ENCODE results near the gene MDN1. TPM values are rescaled to one million over a fixed set of nuclear protein-coding genes. Genes with fewer than 3 reads are reported as not detected.
"Not testable (repeated sequence)": the region's sequence is repeated elsewhere in the genome, so short reads cannot be mapped to it uniquely, and the experiment has no call there.

MDN1 gene
- polyA plus RNA-seq, 1 of the 3 experiments (the other 2 are of a cell fraction) = 8.5 TPM

GRCh38 chr6:89731924-89732567, 87.5 kb downstream of the MDN1 start:
- CTCF ChIA-PET = no interaction called here

DNA sequence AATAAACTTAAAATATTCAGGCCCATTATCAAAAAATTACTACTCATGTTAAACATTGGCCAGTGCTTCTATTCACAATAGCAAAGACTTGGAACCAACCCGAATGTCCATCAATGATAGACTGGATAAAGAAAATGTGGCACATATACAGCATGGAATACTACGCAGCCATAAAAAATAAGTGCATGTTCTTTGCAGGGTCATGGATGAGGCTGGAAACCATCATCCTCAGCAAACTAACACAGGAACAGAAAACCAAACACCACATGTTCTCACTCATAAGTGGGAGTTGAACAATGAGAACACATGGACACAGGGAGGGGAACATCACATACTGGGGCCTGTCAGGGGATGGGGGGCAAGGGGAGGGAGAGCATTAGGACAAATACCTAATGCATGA, 88.3 kb downstream of the MDN1 start:
- POLR2A ChIA-PET; H3K27ac ChIP-seq (ENCODE audit: low read depth in 2 of 2, low read length in 1 of 2): not testable (repeated sequence)

More at GRCh38 chr6:89731924-89732567, 87.5 kb downstream of the MDN1 start:
- no peaks in the 10 kb centered on the region for H3K9me3 ChIP-seq
- no peaks in the 10 kb centered on the region for H4K20me1 ChIP-seq (ENCODE audit: insufficient read depth)
- DNase-seq = no peak
- no peaks in the 10 kb centered on the region; the same call in 1 of the 2 replicates for H3K9me2 ChIP-seq
- H3K4me1 ChIP-seq (ENCODE audit: control insufficient read depth in 1 of 2, insufficient read depth in 2 of 2, low read depth in 1 of 2, low read length in 1 of 2) = no peaks in the 10 kb centered on the region
- H3K9ac ChIP-seq = no peak overlapping the region
- H3K4me3 ChIP-seq (ENCODE audit: low read depth in 2 of 2, low read length in 1 of 2) = no peak overlapping the region
- H3K4me2 ChIP-seq = no peak overlapping the region
- H3K27me3 ChIP-seq (ENCODE audit: insufficient read depth) = no peaks in the 10 kb centered on the region
- no peaks in the 10 kb centered on the region for H3K79me2 ChIP-seq (ENCODE audit: insufficient read depth)
- peaks cover 52% of the 10 kb centered on the region in 2 experiments for H3K36me3 ChIP-seq (replicated peaks in 1 of 2; ENCODE audit: control insufficient read depth in 1 of 2, insufficient read depth in 2 of 2, low read length in 1 of 2)
- no peaks in the 10 kb centered on the region for H3F3A ChIP-seq (replicated peaks; ENCODE audit: insufficient read depth)
- H2AFZ ChIP-seq (ENCODE audit: low read depth) = no peak overlapping the region
- H3K27ac ChIP-seq (ENCODE audit: low read depth in 2 of 2, low read length in 1 of 2) = no peak overlapping the region
- POLR2A ChIA-PET = no interaction called here
- TF ChIP-seq TAF1 (IDR thresholded peaks at IDR 0.05; ENCODE audit: borderline replicate concordance, low read depth, low read length) (no peak), EP300 (IDR thresholded peaks at IDR 0.05; ENCODE audit: borderline replicate concordance in 1 of 2, low read depth in 1 of 2, low read length in 1 of 2) (no peak), FOSL2 (IDR thresholded peaks at IDR 0.05; ENCODE audit: borderline replicate concordance, low read depth) (no peak), GABPA (IDR thresholded peaks at IDR 0.05; ENCODE audit: low read depth) (no peak)
- TF ChIP-seq, protein P1, sequence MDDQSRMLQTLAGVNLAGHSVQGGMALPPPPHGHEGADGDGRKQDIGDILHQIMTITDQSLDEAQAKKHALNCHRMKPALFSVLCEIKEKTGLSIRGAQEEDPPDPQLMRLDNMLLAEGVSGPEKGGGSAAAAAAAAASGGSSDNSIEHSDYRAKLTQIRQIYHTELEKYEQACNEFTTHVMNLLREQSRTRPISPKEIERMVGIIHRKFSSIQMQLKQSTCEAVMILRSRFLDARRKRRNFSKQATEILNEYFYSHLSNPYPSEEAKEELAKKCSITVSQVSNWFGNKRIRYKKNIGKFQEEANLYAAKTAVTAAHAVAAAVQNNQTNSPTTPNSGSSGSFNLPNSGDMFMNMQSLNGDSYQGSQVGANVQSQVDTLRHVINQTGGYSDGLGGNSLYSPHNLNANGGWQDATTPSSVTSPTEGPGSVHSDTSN (IDR thresholded peaks at IDR 0.05) = no peak
- WGBS (ENCODE audit: low lambda C conversion rate) = 95% methylated on average over 3 of the region's 3 CpGs

DNA sequence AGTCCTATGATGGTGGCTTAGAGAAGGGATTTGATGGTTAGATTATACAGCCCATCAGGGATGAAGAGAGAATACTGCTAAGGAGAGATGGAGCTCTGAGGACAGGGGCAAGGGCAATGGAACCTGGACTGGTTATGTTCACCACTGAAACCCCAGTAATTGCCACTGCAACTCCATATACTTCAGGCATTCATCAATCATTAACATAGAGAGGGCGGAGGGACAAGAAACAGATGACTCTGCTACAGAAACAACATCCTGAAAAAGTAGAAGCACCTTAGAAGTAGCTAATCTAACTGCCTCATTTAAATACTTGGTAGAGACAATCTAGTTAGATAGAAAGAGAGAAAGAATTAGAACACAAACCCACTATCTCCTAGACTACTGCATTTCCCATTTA, 89.8 kb downstream of the MDN1 start:
- no peaks in the 10 kb centered on the region for H4K20me1 ChIP-seq (ENCODE audit: insufficient read depth)
- H3K79me2 ChIP-seq (ENCODE audit: insufficient read depth) = no peaks in the 10 kb centered on the region
- no peak overlapping the region for H3K4me2 ChIP-seq
- H3K9ac ChIP-seq = no peak overlapping the region
- H3K4me3 ChIP-seq (ENCODE audit: low read depth in 2 of 2, low read length in 1 of 2) = no peak overlapping the region
- no peaks in the 10 kb centered on the region; the same call in 1 of the 2 replicates for H3K9me2 ChIP-seq
- ChIA-PET CTCF (interaction anchor here (1.0 kb wide), 1 partner anchor 15 kb away, joined by 3 read pairs; no protein-coding TSS in a partner anchor), POLR2A (no interaction called here)
- DNase-seq = no peak
- no peaks in the 10 kb centered on the region for H3F3A ChIP-seq (replicated peaks; ENCODE audit: insufficient read depth)
- H3K27ac ChIP-seq (ENCODE audit: low read depth in 2 of 2, low read length in 1 of 2) = no peak overlapping the region
- TF ChIP-seq RFX5 (IDR thresholded peaks at IDR 0.05; ENCODE audit: low read length) = no peak
- no peak for TF ChIP-seq FOXM1 (IDR thresholded peaks at IDR 0.05; ENCODE audit: low read depth)
- TF ChIP-seq EP300 (IDR thresholded peaks at IDR 0.05; ENCODE audit: borderline replicate concordance in 1 of 2, low read depth in 1 of 2, low read length in 1 of 2) = no peak
- no peak for TF ChIP-seq POLR2AphosphoS5 (IDR thresholded peaks at IDR 0.05; ENCODE audit: low read depth, low read length)
- TF ChIP-seq FOSL2 (IDR thresholded peaks at IDR 0.05; ENCODE audit: borderline replicate concordance, low read depth) = no peak
- no peak for TF ChIP-seq ELF1 (IDR thresholded peaks at IDR 0.05)
- TF ChIP-seq, protein P2, sequence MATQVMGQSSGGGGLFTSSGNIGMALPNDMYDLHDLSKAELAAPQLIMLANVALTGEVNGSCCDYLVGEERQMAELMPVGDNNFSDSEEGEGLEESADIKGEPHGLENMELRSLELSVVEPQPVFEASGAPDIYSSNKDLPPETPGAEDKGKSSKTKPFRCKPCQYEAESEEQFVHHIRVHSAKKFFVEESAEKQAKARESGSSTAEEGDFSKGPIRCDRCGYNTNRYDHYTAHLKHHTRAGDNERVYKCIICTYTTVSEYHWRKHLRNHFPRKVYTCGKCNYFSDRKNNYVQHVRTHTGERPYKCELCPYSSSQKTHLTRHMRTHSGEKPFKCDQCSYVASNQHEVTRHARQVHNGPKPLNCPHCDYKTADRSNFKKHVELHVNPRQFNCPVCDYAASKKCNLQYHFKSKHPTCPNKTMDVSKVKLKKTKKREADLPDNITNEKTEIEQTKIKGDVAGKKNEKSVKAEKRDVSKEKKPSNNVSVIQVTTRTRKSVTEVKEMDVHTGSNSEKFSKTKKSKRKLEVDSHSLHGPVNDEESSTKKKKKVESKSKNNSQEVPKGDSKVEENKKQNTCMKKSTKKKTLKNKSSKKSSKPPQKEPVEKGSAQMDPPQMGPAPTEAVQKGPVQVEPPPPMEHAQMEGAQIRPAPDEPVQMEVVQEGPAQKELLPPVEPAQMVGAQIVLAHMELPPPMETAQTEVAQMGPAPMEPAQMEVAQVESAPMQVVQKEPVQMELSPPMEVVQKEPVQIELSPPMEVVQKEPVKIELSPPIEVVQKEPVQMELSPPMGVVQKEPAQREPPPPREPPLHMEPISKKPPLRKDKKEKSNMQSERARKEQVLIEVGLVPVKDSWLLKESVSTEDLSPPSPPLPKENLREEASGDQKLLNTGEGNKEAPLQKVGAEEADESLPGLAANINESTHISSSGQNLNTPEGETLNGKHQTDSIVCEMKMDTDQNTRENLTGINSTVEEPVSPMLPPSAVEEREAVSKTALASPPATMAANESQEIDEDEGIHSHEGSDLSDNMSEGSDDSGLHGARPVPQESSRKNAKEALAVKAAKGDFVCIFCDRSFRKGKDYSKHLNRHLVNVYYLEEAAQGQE (IDR thresholded peaks at IDR 0.05; ENCODE audit: low read depth, low read length) = no peak
- H3K9me3 ChIP-seq = no peaks in the 10 kb centered on the region
- H3K4me1 ChIP-seq (ENCODE audit: control insufficient read depth in 1 of 2, insufficient read depth in 2 of 2, low read depth in 1 of 2, low read length in 1 of 2) = no peaks in the 10 kb centered on the region
- no peak overlapping the region for H2AFZ ChIP-seq (ENCODE audit: low read depth)
- H3K27me3 ChIP-seq (ENCODE audit: insufficient read depth) = no peaks in the 10 kb centered on the region
- 93% methylated on average over 1 of the region's 1 CpG for WGBS (ENCODE audit: low lambda C conversion rate)
- peaks cover 55 to 58% of the 10 kb centered on the region in 2 experiments for H3K36me3 ChIP-seq (replicated peaks in 1 of 2; ENCODE audit: control insufficient read depth in 1 of 2, insufficient read depth in 2 of 2, low read length in 1 of 2)

More for the DNA sequence above, 88.3 kb downstream of the MDN1 start:
- CTCF ChIA-PET; H3K79me2 ChIP-seq (ENCODE audit: insufficient read depth); H3K9me2 ChIP-seq; H3K9me3 ChIP-seq; H3F3A ChIP-seq (replicated peaks; ENCODE audit: insufficient read depth); H3K4me2 ChIP-seq; H3K27me3 ChIP-seq (ENCODE audit: insufficient read depth); DNase-seq; H2AFZ ChIP-seq (ENCODE audit: low read depth); H3K4me1 ChIP-seq (ENCODE audit: control insufficient read depth in 1 of 2, insufficient read depth in 2 of 2, low read depth in 1 of 2, low read length in 1 of 2); H3K9ac ChIP-seq; H3K4me3 ChIP-seq (ENCODE audit: low read depth in 2 of 2, low read length in 1 of 2); H4K20me1 ChIP-seq (ENCODE audit: insufficient read depth): not testable (repeated sequence)
- 95% methylated on average over 2 of the region's 2 CpGs for whole genome bisulfite sequencing (ENCODE audit: low lambda C conversion rate)
- H3K36me3 ChIP-seq (replicated peaks in 1 of 2; ENCODE audit: control insufficient read depth in 1 of 2, insufficient read depth in 2 of 2, low read length in 1 of 2) = peaks cover 54% of the 10 kb centered on the region in 2 experiments

Data from SK-N-SH (cell line).